Measurements from ENCODE around the gene HLA-DMA. TPM values are rescaled to one million over a fixed set of nuclear protein-coding genes. Genes with fewer than 3 reads are reported as not detected.

The HLA-DMA gene
- total and polyA plus RNA-seq, 2 of the 13 experiments (the other 11 are each of a cell fraction or from before 2014, with no cell fraction given), result 0.70 to 0.71 TPM

DNA sequence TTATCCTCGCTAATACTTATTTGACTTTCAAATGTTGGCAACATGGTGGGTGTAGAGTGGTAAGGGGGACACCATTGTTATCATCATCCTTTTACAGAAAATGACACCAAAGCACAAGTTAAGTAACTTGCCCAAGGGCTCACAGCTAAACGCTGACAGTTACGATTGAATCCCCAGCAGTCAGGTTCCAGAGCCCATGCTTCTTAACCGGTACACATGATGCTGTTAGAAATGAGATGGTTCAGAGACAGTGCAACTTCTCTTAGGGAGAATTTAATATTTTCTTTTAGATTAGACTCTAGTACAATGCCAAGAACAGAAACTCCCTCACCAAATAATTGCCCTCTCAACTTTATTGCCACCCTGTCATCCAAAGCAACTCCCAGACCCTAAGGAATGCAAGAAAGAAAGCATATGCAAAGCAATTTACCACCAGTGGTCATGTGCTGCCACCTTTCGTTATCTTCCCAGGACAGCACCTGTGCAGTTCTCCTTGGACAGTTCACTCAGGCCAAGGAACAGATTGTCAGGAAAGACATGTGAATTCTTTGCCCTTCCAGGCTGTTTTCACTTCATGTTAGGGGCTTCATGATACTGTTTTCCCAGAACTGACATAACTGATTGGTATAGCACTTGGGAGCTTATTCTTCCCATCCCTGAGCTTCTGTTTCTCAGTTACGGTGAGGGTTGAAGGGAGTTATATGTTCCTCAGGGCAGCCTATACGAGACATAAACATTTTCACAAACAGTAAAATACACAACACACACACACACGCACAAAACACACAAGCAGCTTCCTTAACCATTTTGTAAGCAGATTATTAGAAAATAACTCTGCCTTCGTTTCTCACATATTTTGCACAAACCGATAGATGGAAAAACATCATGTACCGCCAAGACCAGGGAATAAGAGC is 5.1 kb downstream of the HLA-DMA start (continued):
- TF ChIP-seq MEIS1 (CRISPR knock-in tag; IDR thresholded peaks at IDR 0.05; ENCODE audit: borderline replicate concordance) (no peak), ZNF780A (CRISPR knock-in tag; IDR thresholded peaks at IDR 0.05) (no peak), ARID5B (CRISPR knock-in tag; IDR thresholded peaks at IDR 0.05) (no peak), ZNF616 (CRISPR knock-in tag; IDR thresholded peaks at IDR 0.05; ENCODE audit: low read depth) (no peak), U2AF1 (optimal IDR thresholded peaks at IDR 0.05; ENCODE audit: low read depth, low read length) (no peak), HNRNPL (IDR thresholded peaks at IDR 0.05; ENCODE audit: low read depth, low read length) (no peak), KDM4B (CRISPR knock-in tag; IDR thresholded peaks at IDR 0.05) (0 out of 2 replicates have a peak, but pooled peaks have one; percentile 44), MEIS2 (CRISPR knock-in tag; IDR thresholded peaks at IDR 0.05) (no peak), KDM2A (CRISPR knock-in tag; IDR thresholded peaks at IDR 0.05; ENCODE audit: borderline replicate concordance, low read depth) (no peak), HOXA5 (CRISPR knock-in tag; IDR thresholded peaks at IDR 0.05) (no peak), ZNF768 (CRISPR knock-in tag; IDR thresholded peaks at IDR 0.05) (no peak), ZNF605 (CRISPR knock-in tag; IDR thresholded peaks at IDR 0.05) (no peak), HMG20A (CRISPR knock-in tag; IDR thresholded peaks at IDR 0.05; ENCODE audit: borderline replicate concordance) (no peak), SRF (IDR thresholded peaks at IDR 0.05; ENCODE audit: low read depth, low read length) (no peak), ZNF138 (CRISPR knock-in tag; IDR thresholded peaks at IDR 0.05; ENCODE audit: low read depth) (no peak), MXI1 (IDR thresholded peaks at IDR 0.05; ENCODE audit: borderline replicate concordance, low read depth, low read length) (0 out of 3 replicates have a peak, but pooled peaks have one; percentile 20), ZNF335 (CRISPR knock-in tag; IDR thresholded peaks at IDR 0.05) (no peak), MAFK (conservative IDR thresholded peaks at IDR 0.05 in 1 of 2, IDR thresholded peaks at IDR 0.05 in 1 of 2; ENCODE audit: low read length in 2 of 2) (0 out of 4 replicates have a peak, but pooled peaks of 1 of the 2 experiments have one; percentile 5), MLXIP (CRISPR knock-in tag; IDR thresholded peaks at IDR 0.05; ENCODE audit: borderline replicate concordance) (no peak), ZNF562 (CRISPR knock-in tag; IDR thresholded peaks at IDR 0.05; ENCODE audit: borderline replicate concordance) (no peak)
- TF ChIP-seq, protein P1, sequence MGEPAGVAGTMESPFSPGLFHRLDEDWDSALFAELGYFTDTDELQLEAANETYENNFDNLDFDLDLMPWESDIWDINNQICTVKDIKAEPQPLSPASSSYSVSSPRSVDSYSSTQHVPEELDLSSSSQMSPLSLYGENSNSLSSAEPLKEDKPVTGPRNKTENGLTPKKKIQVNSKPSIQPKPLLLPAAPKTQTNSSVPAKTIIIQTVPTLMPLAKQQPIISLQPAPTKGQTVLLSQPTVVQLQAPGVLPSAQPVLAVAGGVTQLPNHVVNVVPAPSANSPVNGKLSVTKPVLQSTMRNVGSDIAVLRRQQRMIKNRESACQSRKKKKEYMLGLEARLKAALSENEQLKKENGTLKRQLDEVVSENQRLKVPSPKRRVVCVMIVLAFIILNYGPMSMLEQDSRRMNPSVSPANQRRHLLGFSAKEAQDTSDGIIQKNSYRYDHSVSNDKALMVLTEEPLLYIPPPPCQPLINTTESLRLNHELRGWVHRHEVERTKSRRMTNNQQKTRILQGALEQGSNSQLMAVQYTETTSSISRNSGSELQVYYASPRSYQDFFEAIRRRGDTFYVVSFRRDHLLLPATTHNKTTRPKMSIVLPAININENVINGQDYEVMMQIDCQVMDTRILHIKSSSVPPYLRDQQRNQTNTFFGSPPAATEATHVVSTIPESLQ (CRISPR knock-in tag; conservative IDR thresholded peaks at IDR 0.05), result no peak
